ENCODE data around the gene PDCD1LG2.
"Not testable (repeated sequence)": the region's sequence is repeated elsewhere in the genome, so short reads cannot be mapped to it uniquely, and the experiment has no call there.

DNA sequence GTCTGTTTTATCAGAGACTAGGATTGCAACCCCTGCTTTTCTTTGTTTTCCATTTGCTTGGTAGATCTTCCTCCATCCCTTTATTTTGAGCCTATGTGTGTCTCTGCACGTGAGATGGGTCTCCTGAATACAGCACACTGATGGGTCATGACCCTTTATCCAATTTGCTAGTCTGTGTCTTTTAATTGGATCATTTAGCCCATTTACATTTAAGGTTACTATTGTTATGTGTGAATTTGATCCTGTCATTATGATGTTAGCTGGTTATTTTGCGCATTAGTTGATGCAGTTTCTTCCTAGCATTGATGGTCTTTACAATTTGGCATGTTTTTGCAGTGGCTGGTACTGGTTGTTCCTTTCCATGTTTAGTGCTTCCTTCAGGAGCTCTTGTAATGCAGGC lies 34.7 kb upstream of the PDCD1LG2 start:
- TF ChIP-seq, protein P1, sequence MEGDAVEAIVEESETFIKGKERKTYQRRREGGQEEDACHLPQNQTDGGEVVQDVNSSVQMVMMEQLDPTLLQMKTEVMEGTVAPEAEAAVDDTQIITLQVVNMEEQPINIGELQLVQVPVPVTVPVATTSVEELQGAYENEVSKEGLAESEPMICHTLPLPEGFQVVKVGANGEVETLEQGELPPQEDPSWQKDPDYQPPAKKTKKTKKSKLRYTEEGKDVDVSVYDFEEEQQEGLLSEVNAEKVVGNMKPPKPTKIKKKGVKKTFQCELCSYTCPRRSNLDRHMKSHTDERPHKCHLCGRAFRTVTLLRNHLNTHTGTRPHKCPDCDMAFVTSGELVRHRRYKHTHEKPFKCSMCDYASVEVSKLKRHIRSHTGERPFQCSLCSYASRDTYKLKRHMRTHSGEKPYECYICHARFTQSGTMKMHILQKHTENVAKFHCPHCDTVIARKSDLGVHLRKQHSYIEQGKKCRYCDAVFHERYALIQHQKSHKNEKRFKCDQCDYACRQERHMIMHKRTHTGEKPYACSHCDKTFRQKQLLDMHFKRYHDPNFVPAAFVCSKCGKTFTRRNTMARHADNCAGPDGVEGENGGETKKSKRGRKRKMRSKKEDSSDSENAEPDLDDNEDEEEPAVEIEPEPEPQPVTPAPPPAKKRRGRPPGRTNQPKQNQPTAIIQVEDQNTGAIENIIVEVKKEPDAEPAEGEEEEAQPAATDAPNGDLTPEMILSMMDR (IDR thresholded peaks at IDR 0.05; ENCODE audit: poor library complexity): not testable (repeated sequence)
- TF ChIP-seq EZH2 (IDR thresholded peaks at IDR 0.05; ENCODE audit: borderline replicate concordance); EZH2phosphoT487 (IDR thresholded peaks at IDR 0.05; ENCODE audit: low read depth, severe bottlenecking, unreplicated experiment): not testable (repeated sequence)

All from hepatocyte (in vitro differentiated cells).